CD4-positive, CD25-positive, alpha-beta regulatory T cell (primary cell): Measurements from ENCODE around the gene RPS21. TPM values are rescaled to one million over a fixed set of nuclear protein-coding genes. Genes with fewer than 3 reads are reported as not detected.

Experiments
- ATAC-seq, 2 donors: fragments of 150-1000 bp; cut with Tn5 transposase; one replicate each; pipeline ENCODE4 v1.10.0; 2021; ENCODE audit warnings: low read depth in 2 of 2, moderate number of reproducible peaks in 2 of 2, moderate library complexity in 1 of 2
- DNase-seq, 3 donors: peaks; one replicate each; pipeline versions ENCODE4 v3.0.0 to v3.0.0-alpha.2; 2012 to 2022; ENCODE audit warnings: mixed read lengths in 1 of 3
- H3K27ac ChIP-seq: one replicate; pipeline ENCODE4 v1.7.0; 2013; ENCODE audit warnings: mild to moderate bottlenecking, low read length; ENCODE audit not compliant: insufficient read depth, poor library complexity, severe bottlenecking
- H3K27me3 ChIP-seq: one replicate; pipeline ENCODE4 v1.7.0; 2013; ENCODE audit warnings: low read length; ENCODE audit not compliant: control insufficient read depth, insufficient read depth
- H3K36me3 ChIP-seq: one replicate; pipeline ENCODE4 v1.7.0; 2013; ENCODE audit warnings: mild to moderate bottlenecking, low read length, moderate library complexity; ENCODE audit not compliant: control insufficient read depth, insufficient read depth
- H3K4me1 ChIP-seq: 2 replicates; pipeline ENCODE4 v1.7.0; 2013; ENCODE audit warnings: mild to moderate bottlenecking, low read length; ENCODE audit not compliant: insufficient read depth, control insufficient read depth, poor library complexity, severe bottlenecking
- H3K4me3 ChIP-seq: one replicate; pipeline ENCODE4 v1.7.0; 2013; ENCODE audit warnings: low read depth, mild to moderate bottlenecking, low read length, moderate library complexity
- H3K9me3 ChIP-seq, 2 experiments: 1 replicate in 1 of 2; 2 replicates in 1 of 2; pipeline ENCODE4 v1.7.0; 2013; ENCODE audit warnings: low read length in 2 of 2, mild to moderate bottlenecking in 1 of 2, moderate library complexity in 1 of 2; ENCODE audit not compliant: control insufficient read depth in 2 of 2
- H3K27ac Mint-ChIP-seq, 3 donors: one replicate each; pipeline ENCODE4 v1.8.0; 2020 to 2022; ENCODE audit warnings: mild to moderate bottlenecking in 3 of 3, mixed read lengths in 3 of 3, moderate library complexity in 2 of 3
- H3K27me3 Mint-ChIP-seq: one replicate; pipeline ENCODE4 v1.8.0; 2022; ENCODE audit warnings: mild to moderate bottlenecking, mixed read lengths
- H3K36me3 Mint-ChIP-seq: one replicate; pipeline ENCODE4 v1.8.0; 2020; ENCODE audit warnings: mixed read lengths
- H3K4me1 Mint-ChIP-seq, 4 donors: one replicate each; pipeline ENCODE4 v1.8.0; 2020 to 2022; ENCODE audit warnings: mixed read lengths in 4 of 4, mild to moderate bottlenecking in 1 of 4
- H3K4me3 Mint-ChIP-seq, 4 donors: one replicate each; pipeline ENCODE4 v1.8.0; 2020 to 2022; ENCODE audit warnings: mild to moderate bottlenecking in 4 of 4, mixed read lengths in 4 of 4, moderate library complexity in 3 of 4
- H3K9me3 Mint-ChIP-seq, 7 donors: one replicate each; pipeline ENCODE4 v1.8.0; 2020 to 2022; ENCODE audit warnings: mixed read lengths in 7 of 7, mild to moderate bottlenecking in 3 of 7, moderate library complexity in 2 of 7
- polyA plus RNA-seq, 4 donors: library from polyadenylated mRNA; unstranded; fragments of 300-500 nt; fragmentation: Illumina TruSeq; gene quantifications; one replicate each; pipeline ENCODE4 v1.2.3, GENCODE V29; 2021
- total RNA-seq: library from RNA; stranded (reverse); gene quantifications from one replicate; pipeline ENCODE4 v1.2.3, GENCODE V29; 2022

RPS21 gene
- total and polyA plus RNA-seq, 5 donors from 2014 or later = 1,945 to 3,094 (median 2,256) TPM

DNA sequence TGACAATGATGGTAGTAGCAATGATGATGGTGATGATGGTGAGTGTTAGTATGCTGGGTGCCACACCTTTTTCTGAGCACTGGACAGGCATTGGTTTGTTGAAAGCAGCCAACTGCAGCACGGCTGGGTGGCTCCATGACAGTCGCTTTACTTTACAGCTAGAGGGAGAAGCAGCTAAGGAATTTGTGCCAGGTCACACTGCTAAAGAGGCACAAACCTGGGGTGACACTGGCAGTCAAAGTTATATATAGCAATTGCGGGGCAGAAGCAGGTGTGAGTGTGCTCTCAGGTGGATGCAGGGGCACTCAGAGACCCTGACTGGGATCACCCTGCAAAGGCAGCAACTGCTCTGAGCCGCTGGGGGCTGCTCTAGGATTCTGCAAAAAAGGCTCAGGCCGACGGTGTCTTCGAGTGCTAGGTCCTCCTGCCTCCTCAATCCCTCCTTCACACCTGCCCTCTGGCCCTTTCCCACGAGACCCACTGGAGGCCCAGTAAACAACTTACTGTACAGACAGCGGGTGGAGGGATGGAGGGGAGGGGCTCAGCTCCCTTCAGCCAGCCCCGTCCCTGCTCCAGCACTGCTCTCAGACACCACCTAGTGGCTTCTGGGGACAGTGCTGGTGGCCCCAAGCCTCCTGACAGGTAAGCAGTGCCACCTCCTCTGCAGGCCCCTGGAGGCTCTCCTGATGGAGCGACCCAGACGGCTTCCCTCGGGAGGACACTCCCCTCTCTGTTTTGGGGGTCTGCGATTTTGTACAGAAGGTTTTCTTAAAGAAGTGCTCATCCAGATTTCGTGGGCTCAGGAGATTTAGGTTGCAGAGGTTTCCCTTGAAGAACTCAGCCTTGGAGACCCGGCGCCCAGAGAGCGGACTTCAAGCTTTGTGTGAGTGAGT is 4.4 kb upstream of the RPS21 start:
- H3K36me3 ChIP-seq = no peaks in the 10 kb centered on the region
- peaks cover 23% of the 10 kb centered on the region for H3K4me1 ChIP-seq
- Mint-ChIP-seq H3K36me3 (peaks cover 6% of the 10 kb centered on the region), H3K27me3 (no peaks in the 10 kb centered on the region), H3K4me3 (peak overlapping the region; percentile 16 to 95 (median 58)), H3K4me1 (peaks cover 0 to 36% (median 18%) of the 10 kb centered on the region in 4 donors), H3K9me3 (peaks cover 0 to 5% (median 1%) of the 10 kb centered on the region in 7 donors), H3K27ac (no peak overlapping the region)
- no peaks in the 10 kb centered on the region for H3K27me3 ChIP-seq
- no peak overlapping the region for H3K27ac ChIP-seq
- DNase-seq = peak; percentile 63 to 79 (median 74)
- no peak overlapping the region for H3K4me3 ChIP-seq
- ATAC-seq = peak; percentile 60 to 68
- no peaks in the 10 kb centered on the region for H3K9me3 ChIP-seq

DNA sequence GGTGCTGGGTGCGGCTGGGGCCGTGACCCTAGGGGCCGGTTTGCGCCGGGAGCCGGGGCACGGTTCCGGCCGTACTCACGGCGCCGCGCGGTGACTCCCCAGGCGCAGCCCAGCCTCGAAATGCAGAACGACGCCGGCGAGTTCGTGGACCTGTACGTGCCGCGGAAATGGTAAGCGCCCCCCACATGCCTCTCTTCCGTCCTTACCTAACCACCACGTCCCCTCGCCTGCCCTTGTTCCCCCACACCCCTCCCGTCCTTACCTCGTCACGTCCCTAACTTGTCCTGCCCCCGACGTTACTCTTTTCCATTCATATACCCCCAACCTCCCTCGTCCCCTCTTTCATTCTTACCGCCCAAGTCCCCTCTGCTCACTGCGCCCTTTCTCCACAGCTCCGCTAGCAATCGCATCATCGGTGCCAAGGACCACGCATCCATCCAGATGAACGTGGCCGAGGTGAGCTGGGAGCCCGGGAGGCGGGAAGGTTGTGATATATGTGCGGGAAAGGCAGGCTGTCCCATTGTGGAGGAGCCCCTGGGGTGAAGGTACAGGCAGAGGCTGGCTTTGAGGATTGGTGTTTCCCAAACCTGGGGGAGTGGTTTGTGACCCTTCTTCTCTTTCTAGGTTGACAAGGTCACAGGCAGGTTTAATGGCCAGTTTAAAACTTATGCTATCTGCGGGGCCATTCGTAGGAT is 463 bp downstream of the RPS21 start:
- peaks cover 0 to 48% (median 28%) of the 10 kb centered on the region in 4 donors for H3K4me1 Mint-ChIP-seq
- H3K27me3 ChIP-seq = no peaks in the 10 kb centered on the region
- H3K9me3 ChIP-seq = no peaks in the 10 kb centered on the region
- DNase-seq (peak in 1 of 3 donors; percentile 29), ATAC-seq (peak; percentile 26 to 36)
- peak overlapping the region; percentile 84 for H3K4me3 ChIP-seq
- peaks cover 32% of the 10 kb centered on the region for H3K4me1 ChIP-seq
- peak overlapping the region; percentile 90 to 95 (median 95) for H3K27ac Mint-ChIP-seq
- H3K9me3 Mint-ChIP-seq = no peaks in the 10 kb centered on the region
- peak overlapping the region; percentile 90 to 99 (median 94) for H3K4me3 Mint-ChIP-seq
- peaks cover 16% of the 10 kb centered on the region for H3K36me3 ChIP-seq
- H3K27ac ChIP-seq = peak overlapping the region; percentile 93
- H3K27me3 Mint-ChIP-seq = no peaks in the 10 kb centered on the region
- peaks cover 16% of the 10 kb centered on the region for H3K36me3 Mint-ChIP-seq

GRCh38 chr20:62387933-62388635 is 1.2 kb downstream of the RPS21 start:
- peaks cover 0 to 43% (median 24%) of the 10 kb centered on the region in 4 donors for H3K4me1 Mint-ChIP-seq
- H3K27ac ChIP-seq = peak overlapping the region; percentile 93
- H3K4me3 Mint-ChIP-seq = peak overlapping the region; percentile 90 to 99 (median 94)

GRCh38 chr20:62388839-62389600 is 2.1 kb downstream of the RPS21 start:
- peaks cover 19% of the 10 kb centered on the region for H3K36me3 ChIP-seq

More at GRCh38 chr20:62387933-62388635, 1.2 kb downstream of the RPS21 start:
- H3K4me3 ChIP-seq = peak overlapping the region; percentile 84
- no peaks in the 10 kb centered on the region for H3K9me3 ChIP-seq
- no peaks in the 10 kb centered on the region for H3K27me3 Mint-ChIP-seq
- no peak for DNase-seq
- ATAC-seq = no peak
- no peaks in the 10 kb centered on the region for H3K9me3 Mint-ChIP-seq
- no peaks in the 10 kb centered on the region for H3K27me3 ChIP-seq
- peaks cover 16% of the 10 kb centered on the region for H3K36me3 Mint-ChIP-seq
- H3K4me1 ChIP-seq = peaks cover 28% of the 10 kb centered on the region
- peak overlapping the region in 2 of 3 donors; percentile 90 to 95 for H3K27ac Mint-ChIP-seq
- peaks cover 16% of the 10 kb centered on the region for H3K36me3 ChIP-seq

DNA sequence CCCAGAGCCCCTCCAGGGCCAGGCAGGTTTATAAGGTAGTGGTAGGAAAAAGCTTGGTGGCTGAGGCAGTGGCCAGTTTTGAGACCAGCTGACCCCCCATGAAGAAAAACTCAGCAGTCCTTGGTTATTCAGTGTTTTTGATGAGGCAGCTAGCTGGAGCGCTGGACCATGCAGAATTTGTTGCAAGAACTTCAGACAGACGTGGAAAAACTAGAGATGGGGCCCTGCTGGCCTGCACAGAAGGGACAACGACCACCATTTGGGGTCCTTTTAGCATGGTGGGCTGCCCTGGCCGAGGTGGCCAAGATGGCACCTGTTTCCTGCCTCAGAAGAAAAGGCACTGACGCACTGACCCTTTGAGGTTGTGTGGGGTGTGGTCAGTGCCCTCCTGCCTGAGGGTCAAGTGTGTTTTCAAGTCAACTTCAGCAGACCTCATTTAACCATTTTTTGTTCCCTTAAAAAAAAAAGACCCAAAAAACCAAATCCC is 2.7 kb downstream of the RPS21 start:
- peaks cover 28% of the 10 kb centered on the region for H3K4me1 ChIP-seq
- no peaks in the 10 kb centered on the region for H3K27me3 Mint-ChIP-seq
- peaks cover 19% of the 10 kb centered on the region for H3K36me3 ChIP-seq
- DNase-seq (no peak), ATAC-seq (no peak)
- no peaks in the 10 kb centered on the region for H3K9me3 ChIP-seq
- H3K27ac ChIP-seq = no peak overlapping the region
- no peaks in the 10 kb centered on the region for H3K27me3 ChIP-seq
- no peaks in the 10 kb centered on the region for H3K9me3 Mint-ChIP-seq
- H3K4me3 Mint-ChIP-seq = peak overlapping the region in 1 of 4 donors; percentile 99
- peaks cover 16% of the 10 kb centered on the region for H3K36me3 Mint-ChIP-seq
- H3K4me1 Mint-ChIP-seq = peaks cover 0 to 39% (median 20%) of the 10 kb centered on the region in 4 donors
- no peak overlapping the region for H3K27ac Mint-ChIP-seq
- H3K4me3 ChIP-seq = no peak overlapping the region

More at GRCh38 chr20:62388839-62389600, 2.1 kb downstream of the RPS21 start:
- no peaks in the 10 kb centered on the region for H3K27me3 Mint-ChIP-seq
- Histone ChIP-seq H3K9me3 (no peaks in the 10 kb centered on the region), H3K27me3 (no peaks in the 10 kb centered on the region), H3K4me3 (no peak overlapping the region), H3K27ac (no peak overlapping the region), H3K4me1 (peaks cover 28% of the 10 kb centered on the region)
- peaks cover 0 to 39% (median 24%) of the 10 kb centered on the region in 4 donors for H3K4me1 Mint-ChIP-seq
- H3K9me3 Mint-ChIP-seq = no peaks in the 10 kb centered on the region
- H3K36me3 Mint-ChIP-seq = peaks cover 16% of the 10 kb centered on the region
- ATAC-seq (no peak), DNase-seq (no peak)
- H3K4me3 Mint-ChIP-seq = peak overlapping the region; percentile 90 to 99 (median 94)
- peak overlapping the region; percentile 41 to 95 (median 48) for H3K27ac Mint-ChIP-seq

DNA sequence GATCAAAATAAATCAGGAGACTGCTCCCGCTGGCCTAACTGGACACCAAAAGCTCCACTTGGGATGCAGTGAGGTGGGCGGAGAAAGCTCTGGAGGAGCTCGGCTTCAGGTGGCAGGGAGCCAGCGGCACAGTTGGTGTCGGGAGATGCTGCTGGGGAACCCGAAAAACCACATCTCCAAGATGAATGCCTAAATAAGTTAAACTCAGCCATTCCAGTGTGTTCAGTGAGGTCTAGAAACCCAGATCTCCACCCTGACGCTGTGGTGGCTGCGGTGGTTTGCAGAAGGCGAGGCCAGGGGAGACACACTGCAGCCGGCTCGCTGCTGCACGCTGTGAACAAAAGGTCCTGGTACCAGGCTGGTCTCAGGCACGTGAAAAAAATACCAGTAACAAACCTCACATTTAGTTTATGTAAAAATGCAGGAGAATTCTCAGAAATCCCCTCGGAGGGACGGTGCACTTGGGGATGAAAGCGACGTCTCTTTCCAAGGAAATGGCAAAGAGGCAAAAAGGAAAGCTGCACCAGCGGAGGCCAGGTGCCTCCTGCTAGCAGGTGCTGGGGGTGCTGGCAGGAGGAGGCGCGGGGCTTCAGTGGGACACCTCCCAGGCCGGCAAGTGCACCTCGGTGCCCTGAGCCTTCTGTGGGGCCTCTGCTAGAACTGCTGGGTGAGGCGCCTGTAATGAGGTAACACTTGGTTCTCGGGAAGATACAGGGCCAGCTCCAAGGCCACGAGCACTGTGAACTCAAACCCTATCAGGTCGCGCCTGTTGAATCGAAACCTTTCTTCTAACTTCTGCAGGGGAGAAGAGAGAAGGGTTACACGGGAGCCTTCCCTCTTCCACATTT is 3.6 kb downstream of the RPS21 start:
- H3K36me3 ChIP-seq = peaks cover 19% of the 10 kb centered on the region
- Mint-ChIP-seq H3K27me3 (no peaks in the 10 kb centered on the region), H3K4me1 (peaks cover 0 to 32% (median 15%) of the 10 kb centered on the region in 4 donors), H3K36me3 (peaks cover 16% of the 10 kb centered on the region), H3K27ac (no peak overlapping the region), H3K4me3 (peak overlapping the region in 3 of 4 donors; percentile 33 to 59 (median 43)), H3K9me3 (no peaks in the 10 kb centered on the region)
- H3K27me3 ChIP-seq = no peaks in the 10 kb centered on the region
- no peak overlapping the region for H3K4me3 ChIP-seq
- no peak for ATAC-seq
- peaks cover 24% of the 10 kb centered on the region for H3K4me1 ChIP-seq
- H3K27ac ChIP-seq = no peak overlapping the region
- no peak for DNase-seq
- H3K9me3 ChIP-seq = no peaks in the 10 kb centered on the region
